Measurements from ENCODE around the gene FZD10.

- TF ChIP-seq EP300 (IDR thresholded peaks at IDR 0.05): no peak
- no peak for TF ChIP-seq CTCF (IDR thresholded peaks at IDR 0.05)
These were observed 3.6 kb upstream of the FZD10 start for GRCh38 chr12:130158754-130159059.

Measured in upper lobe of left lung (tissue), 4 donors.